MV-4-11 (cell line): ENCODE results near the gene SPTB.

ENCODE experiments used
- DNase-seq: peaks from one replicate; lab custom pipeline; 2025; lab: John Stamatoyannopoulos, UW

The SPTB gene

DNA sequence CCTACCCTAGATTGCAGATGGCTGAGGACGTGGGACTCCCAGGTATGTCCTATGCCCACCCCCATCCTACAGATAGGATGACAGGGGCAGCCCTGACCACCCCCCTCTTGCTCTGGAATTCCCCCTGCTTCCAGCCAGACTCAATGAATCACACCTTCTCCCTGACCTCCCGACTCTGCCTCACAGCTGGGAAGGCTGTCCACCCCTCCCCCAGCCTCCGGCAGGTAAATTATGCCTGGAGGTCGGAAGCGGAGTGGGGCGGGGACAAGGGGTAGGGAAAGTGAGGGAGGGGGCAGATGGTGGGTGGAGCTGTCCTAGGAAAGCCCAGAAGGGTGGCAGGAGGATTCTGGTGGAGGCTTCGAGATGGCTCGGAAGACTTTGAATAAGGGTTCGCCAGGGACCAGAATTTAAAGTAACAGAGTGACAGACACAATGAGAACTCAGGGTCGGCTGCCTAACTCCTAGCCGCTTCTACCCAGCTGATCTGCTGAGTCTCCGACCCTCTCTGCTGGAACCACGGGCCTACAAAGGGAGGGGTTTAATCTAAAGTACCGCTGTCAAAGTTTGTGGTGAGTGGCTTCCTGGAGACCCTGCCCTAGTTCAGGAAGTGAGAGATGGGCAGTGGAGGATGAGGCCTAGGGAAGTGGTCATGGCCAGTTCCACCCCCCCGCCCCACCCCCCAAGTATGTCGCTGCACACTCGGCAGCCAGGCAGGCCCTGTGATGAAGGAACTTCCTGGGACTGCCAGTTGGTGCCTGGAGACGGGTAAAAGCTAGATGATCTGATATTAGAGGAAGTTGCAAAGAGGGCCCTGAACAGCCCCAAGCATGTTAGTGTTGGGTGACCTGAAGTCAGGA, 171.3 kb downstream of the SPTB start:
- peak; percentile 98 for DNase-seq

DNA sequence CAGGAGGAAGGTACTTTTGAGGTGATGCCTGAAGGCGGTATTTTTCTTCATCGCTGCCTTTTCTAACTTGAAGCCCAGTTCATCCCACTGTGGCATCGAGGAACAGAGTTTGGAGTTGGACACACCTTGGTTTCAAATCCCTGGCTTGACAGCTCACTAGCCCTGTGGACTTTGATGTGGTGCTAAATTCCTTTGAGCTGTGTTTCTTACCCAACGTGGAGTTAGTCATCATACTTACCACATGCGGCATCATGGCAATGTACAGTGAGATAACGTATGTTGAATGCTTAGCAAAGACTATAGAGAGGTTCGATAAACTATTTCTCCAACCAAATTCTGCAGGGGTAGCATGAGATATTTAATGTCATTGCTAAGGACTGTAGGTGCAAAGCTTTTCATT, 172.0 kb downstream of the SPTB start:
- DNase-seq, result peak; percentile 48

- no peak for DNase-seq
Observed at GRCh38 chr14:64706593-64707193, 173.0 kb downstream of the SPTB start.

- no peak for DNase-seq
Observed at GRCh38 chr14:64706119-64706592, 173.6 kb downstream of the SPTB start.

- peak; percentile 89 for DNase-seq
Observed at GRCh38 chr14:64705381-64706118, 174.2 kb downstream of the SPTB start.

DNA sequence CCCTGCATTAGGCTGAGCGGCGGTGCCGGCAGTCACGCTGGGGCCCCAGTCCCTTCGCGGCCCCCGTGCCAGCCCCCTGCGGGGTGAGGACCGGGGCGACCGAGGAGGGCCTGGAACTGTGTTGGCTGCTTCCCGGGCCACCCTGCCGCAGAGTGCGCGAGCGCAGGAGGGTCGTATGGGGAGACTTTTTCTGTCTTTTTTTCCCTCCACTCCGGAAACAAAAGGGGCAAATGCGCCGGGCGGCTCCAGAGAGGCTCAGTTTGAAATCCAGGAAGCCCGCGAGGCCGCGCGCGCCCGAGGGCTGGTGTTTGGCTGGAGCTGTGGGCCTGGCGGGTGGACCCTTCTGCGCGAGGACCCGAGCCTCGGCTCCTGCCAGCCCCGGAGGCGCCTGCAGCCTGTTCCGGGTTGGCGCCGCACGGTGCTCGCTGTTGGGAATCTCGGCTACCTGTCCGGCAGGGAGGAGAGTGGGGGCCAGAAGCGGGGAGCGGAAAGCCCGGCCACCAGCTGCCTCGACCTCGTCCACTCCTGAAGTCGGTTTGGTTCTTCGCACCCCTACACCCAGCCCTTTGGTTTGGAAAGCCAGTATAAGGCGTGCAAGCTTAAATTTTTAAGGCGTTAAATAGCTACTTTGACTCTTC, 174.8 kb downstream of the SPTB start:
- peak; percentile 18 for DNase-seq

- peak; percentile 29 for DNase-seq
Observed at GRCh38 chr14:64704143-64704742, 175.5 kb downstream of the SPTB start, which contains the start of gene PLEKHG3. PLEKHG3 (plus strand) TSS chr14:64704424; CDS start chr14:64727632, 23,208 bp downstream.

- no peak for DNase-seq
Observed at GRCh38 chr14:64703395-64704142, 176.1 kb downstream of the SPTB start.

GRCh38 chr14:64702493-64703394, 177.0 kb downstream of the SPTB start:
- no peak for DNase-seq

DNA sequence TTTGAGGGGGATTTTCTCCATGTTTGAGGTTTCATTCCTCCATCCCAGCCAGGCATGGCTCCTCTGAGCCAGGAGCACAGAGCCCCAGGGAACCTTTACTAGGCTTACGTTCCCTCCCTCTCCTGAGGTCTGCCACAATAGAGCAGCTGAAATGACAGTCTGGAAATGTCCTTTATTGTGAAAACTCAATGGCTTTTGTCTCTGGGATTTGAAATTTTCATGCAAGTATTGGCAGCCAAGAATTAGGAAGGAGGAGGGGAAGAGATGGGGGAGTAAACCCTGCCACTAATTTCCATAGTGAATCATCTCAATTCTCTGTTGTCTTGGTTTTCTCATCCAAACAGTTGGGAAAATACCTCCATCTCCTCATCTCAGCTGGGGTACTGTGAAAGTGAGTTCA, 178.0 kb downstream of the SPTB start:
- DNase-seq, result no peak

DNA sequence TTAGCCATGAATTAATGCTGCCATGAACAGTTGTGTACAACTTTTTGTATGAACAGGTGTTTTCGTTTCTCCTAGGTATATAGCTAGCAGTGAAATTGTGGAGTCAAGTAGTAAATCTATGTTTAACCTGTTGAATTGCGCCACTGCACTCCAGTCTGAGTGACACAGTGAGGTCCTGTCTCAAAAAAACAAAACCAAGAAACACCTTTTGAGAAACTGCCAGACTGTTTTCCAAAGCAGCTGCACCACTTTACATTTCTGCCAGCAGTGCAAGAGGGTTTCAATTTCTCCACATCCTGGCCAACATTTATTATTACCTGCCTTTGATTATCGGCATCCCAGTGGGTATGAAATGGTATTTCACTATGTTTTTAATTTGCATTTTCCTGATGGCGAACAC, 178.8 kb downstream of the SPTB start:
- no peak for DNase-seq

GRCh38 chr14:64700290-64700689, 179.4 kb downstream of the SPTB start:
- no peak for DNase-seq

- DNase-seq, result peak; percentile 91
Observed at GRCh38 chr14:64698903-64699302, 180.8 kb downstream of the SPTB start.

GRCh38 chr14:64696355-64696857, 183.3 kb downstream of the SPTB start:
- no peak for DNase-seq
